ENCODE results near the gene LSM8. TPM values are rescaled to one million over a fixed set of nuclear protein-coding genes. Genes with fewer than 3 reads are reported as not detected.
A peak's percentile ranks its signal among the peaks of the same experiment; 100 is the strongest.

Gene LSM8
- total and polyA plus RNA-seq, 4 donors, result 10.2 to 37.0 (median 18.2) TPM

DNA sequence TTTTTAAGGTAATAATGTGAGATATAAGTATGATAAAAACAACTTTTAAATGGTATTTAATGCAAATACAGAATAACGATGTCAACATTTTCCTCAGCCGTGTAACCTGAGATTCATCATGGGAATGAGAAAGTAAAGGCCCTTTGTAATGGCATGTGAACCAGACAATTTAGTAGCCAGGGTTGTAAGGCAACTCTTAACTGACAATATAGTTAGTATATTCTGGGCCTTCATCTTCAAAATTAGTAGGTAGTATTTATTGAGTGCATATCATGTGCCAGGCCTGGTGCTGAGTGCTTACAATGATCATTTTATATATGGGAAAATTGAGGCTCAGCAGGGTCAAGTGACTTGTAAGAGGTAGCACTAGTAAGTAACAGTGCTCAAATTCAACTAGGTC, 10.6 kb downstream of the LSM8 start:
- TF ChIP-seq HNF4G (IDR thresholded peaks at IDR 0.05) (no peak), SP1 (IDR thresholded peaks at IDR 0.05) (no peak), FOXA2 (IDR thresholded peaks at IDR 0.05) (no peak), FOXA1 (IDR thresholded peaks at IDR 0.05) (no peak), NR2F2 (IDR thresholded peaks at IDR 0.05) (no peak), GABPA (IDR thresholded peaks at IDR 0.05 in 1 of 2, conservative IDR thresholded peaks at IDR 0.05 in 1 of 2) (no peak)
- TF ChIP-seq, protein P1, sequence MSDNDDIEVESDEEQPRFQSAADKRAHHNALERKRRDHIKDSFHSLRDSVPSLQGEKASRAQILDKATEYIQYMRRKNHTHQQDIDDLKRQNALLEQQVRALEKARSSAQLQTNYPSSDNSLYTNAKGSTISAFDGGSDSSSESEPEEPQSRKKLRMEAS (IDR thresholded peaks at IDR 0.05), result no peak
- TF ChIP-seq, protein P2, sequence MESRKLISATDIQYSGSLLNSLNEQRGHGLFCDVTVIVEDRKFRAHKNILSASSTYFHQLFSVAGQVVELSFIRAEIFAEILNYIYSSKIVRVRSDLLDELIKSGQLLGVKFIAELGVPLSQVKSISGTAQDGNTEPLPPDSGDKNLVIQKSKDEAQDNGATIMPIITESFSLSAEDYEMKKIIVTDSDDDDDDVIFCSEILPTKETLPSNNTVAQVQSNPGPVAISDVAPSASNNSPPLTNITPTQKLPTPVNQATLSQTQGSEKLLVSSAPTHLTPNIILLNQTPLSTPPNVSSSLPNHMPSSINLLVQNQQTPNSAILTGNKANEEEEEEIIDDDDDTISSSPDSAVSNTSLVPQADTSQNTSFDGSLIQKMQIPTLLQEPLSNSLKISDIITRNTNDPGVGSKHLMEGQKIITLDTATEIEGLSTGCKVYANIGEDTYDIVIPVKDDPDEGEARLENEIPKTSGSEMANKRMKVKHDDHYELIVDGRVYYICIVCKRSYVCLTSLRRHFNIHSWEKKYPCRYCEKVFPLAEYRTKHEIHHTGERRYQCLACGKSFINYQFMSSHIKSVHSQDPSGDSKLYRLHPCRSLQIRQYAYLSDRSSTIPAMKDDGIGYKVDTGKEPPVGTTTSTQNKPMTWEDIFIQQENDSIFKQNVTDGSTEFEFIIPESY (IDR thresholded peaks at IDR 0.05), result no peak
- Histone ChIP-seq H3K36me3 (ENCODE audit: control insufficient read depth in 4 of 4, insufficient read depth in 3 of 4, low read depth in 1 of 4, low read length in 3 of 4) (peaks cover 0 to 5% (median 3%) of the 10 kb centered on the region in 4 donors), H3K27me3 (ENCODE audit: control insufficient read depth in 4 of 4, insufficient read depth in 4 of 4, low read length in 3 of 4) (no peaks in the 10 kb centered on the region), H3K9ac (ENCODE audit: low read depth in 1 of 2, low read length in 2 of 2) (no peak overlapping the region), H3K27ac (ENCODE audit: low read depth in 1 of 2, low read length in 2 of 2) (no peak overlapping the region), H3K4me3 (ENCODE audit: low read depth in 1 of 3, low read length in 3 of 3) (no peak overlapping the region), H3K9me3 (ENCODE audit: control insufficient read depth in 4 of 4, low read length in 3 of 4) (no peaks in the 10 kb centered on the region), H3K4me1 (ENCODE audit: control insufficient read depth in 4 of 4, insufficient read depth in 4 of 4, low read length in 3 of 4) (no peaks in the 10 kb centered on the region)
- no peak for DNase-seq (ENCODE audit: low spot score)
- 92% methylated on average over 2 of the region's 2 CpGs for WGBS

DNA sequence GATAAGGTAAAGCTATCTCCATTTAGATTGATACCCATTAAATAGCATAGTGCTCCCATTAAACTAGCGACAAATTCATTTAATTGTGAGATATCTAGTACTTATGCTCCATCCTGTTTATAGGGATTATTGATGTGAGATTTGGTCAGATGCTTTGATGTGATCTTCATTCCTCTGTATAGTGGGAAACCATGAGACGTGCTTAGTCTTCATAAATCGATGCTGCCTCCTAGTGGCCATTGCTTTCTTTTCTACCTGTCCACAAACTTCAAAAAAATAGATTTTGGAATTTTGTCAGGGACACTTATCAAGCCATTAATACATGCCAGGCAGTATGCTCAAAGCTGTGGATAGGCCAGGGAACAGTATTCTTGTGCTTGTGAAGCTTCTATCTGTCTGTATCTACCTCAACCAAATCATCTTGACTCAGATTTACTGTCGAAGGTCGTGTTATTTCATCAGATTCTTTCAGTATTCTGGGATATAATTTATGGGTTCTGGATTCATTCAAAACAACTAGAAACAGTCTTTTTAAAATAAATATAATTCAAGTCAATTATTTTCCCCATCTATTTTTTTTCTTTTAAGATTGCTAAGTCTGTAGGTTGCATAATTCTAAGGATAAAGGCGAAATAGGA, 12.0 kb downstream of the LSM8 start:
- H3K9ac ChIP-seq (ENCODE audit: low read depth in 1 of 2, low read length in 2 of 2), result no peak overlapping the region
- no peaks in the 10 kb centered on the region for H3K4me1 ChIP-seq (ENCODE audit: control insufficient read depth in 4 of 4, insufficient read depth in 4 of 4, low read length in 3 of 4)
- peaks cover 0 to 5% (median under 1%) of the 10 kb centered on the region in 4 donors for H3K36me3 ChIP-seq (ENCODE audit: control insufficient read depth in 4 of 4, insufficient read depth in 3 of 4, low read depth in 1 of 4, low read length in 3 of 4)
- peak; percentile 44 for DNase-seq (ENCODE audit: low spot score)
- no peak overlapping the region for H3K4me3 ChIP-seq (ENCODE audit: low read depth in 1 of 3, low read length in 3 of 3)
- H3K27ac ChIP-seq (ENCODE audit: low read depth in 1 of 2, low read length in 2 of 2), result no peak overlapping the region
- TF ChIP-seq RAD21 (IDR thresholded peaks at IDR 0.05) (peak; percentile 68 to 79), FOXA1 (IDR thresholded peaks at IDR 0.05) (no peak), TAF1 (conservative IDR thresholded peaks at IDR 0.05) (no peak), HNF4G (IDR thresholded peaks at IDR 0.05) (no peak), NR2F2 (IDR thresholded peaks at IDR 0.05) (no peak)
- TF ChIP-seq, protein P3, sequence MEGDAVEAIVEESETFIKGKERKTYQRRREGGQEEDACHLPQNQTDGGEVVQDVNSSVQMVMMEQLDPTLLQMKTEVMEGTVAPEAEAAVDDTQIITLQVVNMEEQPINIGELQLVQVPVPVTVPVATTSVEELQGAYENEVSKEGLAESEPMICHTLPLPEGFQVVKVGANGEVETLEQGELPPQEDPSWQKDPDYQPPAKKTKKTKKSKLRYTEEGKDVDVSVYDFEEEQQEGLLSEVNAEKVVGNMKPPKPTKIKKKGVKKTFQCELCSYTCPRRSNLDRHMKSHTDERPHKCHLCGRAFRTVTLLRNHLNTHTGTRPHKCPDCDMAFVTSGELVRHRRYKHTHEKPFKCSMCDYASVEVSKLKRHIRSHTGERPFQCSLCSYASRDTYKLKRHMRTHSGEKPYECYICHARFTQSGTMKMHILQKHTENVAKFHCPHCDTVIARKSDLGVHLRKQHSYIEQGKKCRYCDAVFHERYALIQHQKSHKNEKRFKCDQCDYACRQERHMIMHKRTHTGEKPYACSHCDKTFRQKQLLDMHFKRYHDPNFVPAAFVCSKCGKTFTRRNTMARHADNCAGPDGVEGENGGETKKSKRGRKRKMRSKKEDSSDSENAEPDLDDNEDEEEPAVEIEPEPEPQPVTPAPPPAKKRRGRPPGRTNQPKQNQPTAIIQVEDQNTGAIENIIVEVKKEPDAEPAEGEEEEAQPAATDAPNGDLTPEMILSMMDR (IDR thresholded peaks at IDR 0.05; ENCODE audit: low read depth, low read length, missing input control), result peak; percentile 60
- no peaks in the 10 kb centered on the region for H3K27me3 ChIP-seq (ENCODE audit: control insufficient read depth in 4 of 4, insufficient read depth in 4 of 4, low read length in 3 of 4)
- H3K9me3 ChIP-seq (ENCODE audit: control insufficient read depth in 4 of 4, low read length in 3 of 4), result no peaks in the 10 kb centered on the region
- WGBS, result 55% methylated on average over 6 of the region's 6 CpGs

DNA sequence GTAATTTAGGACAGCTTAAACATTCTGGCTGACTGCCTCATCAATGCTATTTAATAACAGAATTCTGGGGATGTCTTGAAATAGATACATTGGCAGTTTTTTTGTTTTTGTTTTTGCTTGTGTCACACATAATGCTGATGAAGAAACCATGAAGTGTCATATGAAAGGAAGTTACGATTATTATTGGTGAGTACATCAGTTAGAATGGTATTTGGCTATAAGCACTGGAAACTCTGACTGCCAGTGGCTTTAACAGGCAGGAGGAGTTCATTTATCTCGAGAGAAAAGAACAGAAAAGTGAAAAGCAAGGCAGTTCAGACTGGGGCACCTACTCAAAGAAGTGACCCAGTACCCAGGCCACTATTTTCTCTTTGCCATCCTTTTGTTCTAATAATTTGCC, 18.1 kb downstream of the LSM8 start:
- no peaks in the 10 kb centered on the region for H3K27me3 ChIP-seq (ENCODE audit: control insufficient read depth in 4 of 4, insufficient read depth in 4 of 4, low read length in 3 of 4)
- no peaks in the 10 kb centered on the region for H3K4me1 ChIP-seq (ENCODE audit: control insufficient read depth in 4 of 4, insufficient read depth in 4 of 4, low read length in 3 of 4)
- TF ChIP-seq HNF4A (conservative IDR thresholded peaks at IDR 0.05) (no peak), RAD21 (IDR thresholded peaks at IDR 0.05) (no peak), JUND (IDR thresholded peaks at IDR 0.05) (no peak), RXRA (IDR thresholded peaks at IDR 0.05) (no peak), SP1 (IDR thresholded peaks at IDR 0.05) (no peak), YY1 (IDR thresholded peaks at IDR 0.05) (no peak), FOXA1 (IDR thresholded peaks at IDR 0.05) (no peak), FOXA2 (IDR thresholded peaks at IDR 0.05) (no peak)
- TF ChIP-seq, protein P4, sequence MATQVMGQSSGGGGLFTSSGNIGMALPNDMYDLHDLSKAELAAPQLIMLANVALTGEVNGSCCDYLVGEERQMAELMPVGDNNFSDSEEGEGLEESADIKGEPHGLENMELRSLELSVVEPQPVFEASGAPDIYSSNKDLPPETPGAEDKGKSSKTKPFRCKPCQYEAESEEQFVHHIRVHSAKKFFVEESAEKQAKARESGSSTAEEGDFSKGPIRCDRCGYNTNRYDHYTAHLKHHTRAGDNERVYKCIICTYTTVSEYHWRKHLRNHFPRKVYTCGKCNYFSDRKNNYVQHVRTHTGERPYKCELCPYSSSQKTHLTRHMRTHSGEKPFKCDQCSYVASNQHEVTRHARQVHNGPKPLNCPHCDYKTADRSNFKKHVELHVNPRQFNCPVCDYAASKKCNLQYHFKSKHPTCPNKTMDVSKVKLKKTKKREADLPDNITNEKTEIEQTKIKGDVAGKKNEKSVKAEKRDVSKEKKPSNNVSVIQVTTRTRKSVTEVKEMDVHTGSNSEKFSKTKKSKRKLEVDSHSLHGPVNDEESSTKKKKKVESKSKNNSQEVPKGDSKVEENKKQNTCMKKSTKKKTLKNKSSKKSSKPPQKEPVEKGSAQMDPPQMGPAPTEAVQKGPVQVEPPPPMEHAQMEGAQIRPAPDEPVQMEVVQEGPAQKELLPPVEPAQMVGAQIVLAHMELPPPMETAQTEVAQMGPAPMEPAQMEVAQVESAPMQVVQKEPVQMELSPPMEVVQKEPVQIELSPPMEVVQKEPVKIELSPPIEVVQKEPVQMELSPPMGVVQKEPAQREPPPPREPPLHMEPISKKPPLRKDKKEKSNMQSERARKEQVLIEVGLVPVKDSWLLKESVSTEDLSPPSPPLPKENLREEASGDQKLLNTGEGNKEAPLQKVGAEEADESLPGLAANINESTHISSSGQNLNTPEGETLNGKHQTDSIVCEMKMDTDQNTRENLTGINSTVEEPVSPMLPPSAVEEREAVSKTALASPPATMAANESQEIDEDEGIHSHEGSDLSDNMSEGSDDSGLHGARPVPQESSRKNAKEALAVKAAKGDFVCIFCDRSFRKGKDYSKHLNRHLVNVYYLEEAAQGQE (IDR thresholded peaks at IDR 0.05), result no peak
- TF ChIP-seq, protein P3 (IDR thresholded peaks at IDR 0.05; ENCODE audit: low read depth, low read length, missing input control), result no peak
- no peak for DNase-seq (ENCODE audit: low spot score)
- no peak overlapping the region for H3K27ac ChIP-seq (ENCODE audit: low read depth in 1 of 2, low read length in 2 of 2)
- H3K36me3 ChIP-seq (ENCODE audit: control insufficient read depth in 4 of 4, insufficient read depth in 3 of 4, low read depth in 1 of 4, low read length in 3 of 4), result no peaks in the 10 kb centered on the region
- no peaks in the 10 kb centered on the region for H3K9me3 ChIP-seq (ENCODE audit: control insufficient read depth in 4 of 4, low read length in 3 of 4)
- H3K4me3 ChIP-seq (ENCODE audit: low read depth in 1 of 3, low read length in 3 of 3), result no peak overlapping the region
- H3K9ac ChIP-seq (ENCODE audit: low read depth in 1 of 2, low read length in 2 of 2), result no peak overlapping the region
- 79% methylated on average over 2 of the region's 2 CpGs for WGBS
